Upper lobe of left lung (tissue), 4 donors: Measurements from ENCODE around the gene CSNK1D.
A peak's percentile ranks its signal among the peaks of the same experiment; 100 is the strongest.

Source experiments
- EP300 ChIP-seq, 4 donors: sonication (generic); formaldehyde crosslinking; IDR thresholded peaks; one replicate each; pipeline ENCODE4 v1.5.1; 2017; ENCODE audit warnings: antibody characterized with exemption in 4 of 4, control low read depth in 2 of 4
- POLR2A ChIP-seq, 4 donors: fragments of 450-650 bp; IDR thresholded peaks; one replicate each; pipeline ENCODE4 v1.5.1; 2016 to 2017; ENCODE audit warnings: antibody characterized with exemption in 4 of 4, mild to moderate bottlenecking in 2 of 4
- POLR2AphosphoS5 ChIP-seq, 2 donors: sonication (generic); formaldehyde crosslinking; IDR thresholded peaks; one replicate each; pipeline ENCODE4 v1.5.1; 2017; ENCODE audit warnings: antibody characterized with exemption in 2 of 2
- TF ChIP-seq, protein P1 (sequence below), 6 experiments: fragments of 450-650 bp in 4 of 6; fragments of 200-600 bp in 2 of 6; sonication (generic) in 2 of 6; IDR thresholded peaks; one replicate each; pipeline ENCODE4 v1.5.1; 2016 to 2019; ENCODE audit warnings: antibody characterized with exemption in 6 of 6

DNA sequence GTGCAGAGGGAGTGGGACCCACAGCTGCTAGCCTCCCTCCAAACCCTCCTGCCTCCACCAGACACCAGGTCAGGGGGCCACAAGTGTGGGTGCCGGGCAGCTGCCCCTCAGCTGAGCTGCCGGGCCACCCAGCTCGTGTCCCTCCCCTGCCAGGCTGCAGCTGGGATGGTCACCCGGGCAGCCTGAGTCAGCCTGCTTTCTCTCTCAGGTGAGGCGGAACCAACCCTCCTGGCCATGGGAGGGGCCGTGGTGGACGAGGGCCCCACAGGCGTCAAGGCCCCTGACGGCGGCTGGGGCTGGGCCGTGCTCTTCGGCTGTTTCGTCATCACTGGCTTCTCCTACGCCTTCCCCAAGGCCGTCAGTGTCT lies 37.7 kb downstream of the CSNK1D start:
- TF ChIP-seq, protein P1, sequence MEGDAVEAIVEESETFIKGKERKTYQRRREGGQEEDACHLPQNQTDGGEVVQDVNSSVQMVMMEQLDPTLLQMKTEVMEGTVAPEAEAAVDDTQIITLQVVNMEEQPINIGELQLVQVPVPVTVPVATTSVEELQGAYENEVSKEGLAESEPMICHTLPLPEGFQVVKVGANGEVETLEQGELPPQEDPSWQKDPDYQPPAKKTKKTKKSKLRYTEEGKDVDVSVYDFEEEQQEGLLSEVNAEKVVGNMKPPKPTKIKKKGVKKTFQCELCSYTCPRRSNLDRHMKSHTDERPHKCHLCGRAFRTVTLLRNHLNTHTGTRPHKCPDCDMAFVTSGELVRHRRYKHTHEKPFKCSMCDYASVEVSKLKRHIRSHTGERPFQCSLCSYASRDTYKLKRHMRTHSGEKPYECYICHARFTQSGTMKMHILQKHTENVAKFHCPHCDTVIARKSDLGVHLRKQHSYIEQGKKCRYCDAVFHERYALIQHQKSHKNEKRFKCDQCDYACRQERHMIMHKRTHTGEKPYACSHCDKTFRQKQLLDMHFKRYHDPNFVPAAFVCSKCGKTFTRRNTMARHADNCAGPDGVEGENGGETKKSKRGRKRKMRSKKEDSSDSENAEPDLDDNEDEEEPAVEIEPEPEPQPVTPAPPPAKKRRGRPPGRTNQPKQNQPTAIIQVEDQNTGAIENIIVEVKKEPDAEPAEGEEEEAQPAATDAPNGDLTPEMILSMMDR (IDR thresholded peaks at IDR 0.05) = no peak
- TF ChIP-seq POLR2A (IDR thresholded peaks at IDR 0.05) (no peak), POLR2AphosphoS5 (IDR thresholded peaks at IDR 0.05) (peak in 1 of 2 donors; percentile 4), EP300 (IDR thresholded peaks at IDR 0.05) (no peak)
